Ovary (tissue), 10 donors: ENCODE results near the gene NELFCD. TPM values are rescaled to one million over a fixed set of nuclear protein-coding genes. Genes with fewer than 3 reads are reported as not detected.
A peak's percentile ranks its signal among the peaks of the same experiment; 100 is the strongest.

Experiments
- DNase-seq, 5 donors: peaks; one replicate each; pipeline ENCODE4 v3.0.0-alpha.2; 2019 to 2020
- H3K27ac ChIP-seq, 2 donors: fragments of 200-600 bp; one replicate each; pipeline versions ENCODE4 v1.5.1 to v1.8.0; 2019 to 2022
- H3K27me3 ChIP-seq: fragments of 200-600 bp; one replicate; pipeline ENCODE4 v1.8.0; 2022
- H3K36me3 ChIP-seq: fragments of 200-600 bp; sonication (generic); one replicate; pipeline ENCODE4 v1.5.1; 2019
- H3K4me1 ChIP-seq: one replicate; pipeline ENCODE4 v1.8.1; 2013; ENCODE audit warnings: mild to moderate bottlenecking, moderate library complexity; ENCODE audit not compliant: insufficient read depth
- H3K4me3 ChIP-seq: fragments of 200-600 bp; sonication (generic); one replicate; pipeline ENCODE4 v1.5.1; 2017
- H3K9me3 ChIP-seq, 2 donors: fragments of 200-600 bp in 1 of 2; sonication (generic) in 1 of 2; one replicate each; pipeline versions ENCODE4 v1.5.1 to v1.8.1; 2013 to 2019; ENCODE audit warnings: mild to moderate bottlenecking in 1 of 2, moderate library complexity in 1 of 2
- EP300 ChIP-seq: sonication (generic); formaldehyde crosslinking; IDR thresholded peaks from one replicate; pipeline ENCODE4 v1.6.1; 2017; ENCODE audit warnings: antibody characterized with exemption
- POLR2A ChIP-seq: fragments of 450-650 bp; IDR thresholded peaks from one replicate; pipeline ENCODE4 v1.6.1; 2017; ENCODE audit warnings: antibody characterized with exemption, mild to moderate bottlenecking, moderate library complexity
- WGBS, 3 donors: extraction: QIAGEN DNeasy Blood & Tissue Kit in 1 of 3; methylation state at CpG; one replicate each; pipeline versions ENCODE4 v1.1.5 to v1.1.7; 2013 to 2017; 5-methylcytosine and 5-hydroxymethylcytosine counted together
- intact Hi-C, 4 donors: fragments of 100-400 bp; cut with DNase I; formaldehyde crosslinking; loops; one replicate each; pipeline versions ENCODE4 v1.11.0 to v1.15.1; 2022 to 2023
- long read RNA-seq, 3 donors: library from polyadenylated mRNA in 2 of 3; unstranded in 2 of 3; transcript quantifications; one replicate each; pipeline ENCODE4 v2.0.0 and lab custom pipeline, GENCODE V29; 2021 to 2026
- polyA plus RNA-seq, 2 donors: library from polyadenylated mRNA; stranded (reverse); fragments of 200-250 nt in 1 of 2; fragments of 350-450 nt in 1 of 2; fragmentation: Illumina TruSeq in 1 of 2; extraction: RNeasy Lipid Tissue Mini Kit (QIAGEN cat#74804) in 1 of 2; gene quantifications; one replicate each; pipeline ENCODE4 v1.2.3, GENCODE V29; 2013 to 2014
- total RNA-seq, 7 donors: library from RNA; depleted of rRNA in 2 of 7; stranded (reverse); fragments of >200 nt in 2 of 7; fragmentation: NEBNext Ultra II Directional in 3 of 7; extraction: Animal tissue kit (Norgen Biotek cat#: 25700) in 3 of 7; gene quantifications; one replicate each; pipeline versions ENCODE4 v1.1.0 to v1.2.4, GENCODE V29; 2016 to 2023
- TF ChIP-seq, protein P1 (sequence below), 3 donors: fragments of 450-650 bp in 2 of 3; fragments of 200-600 bp in 1 of 3; IDR thresholded peaks; one replicate each; pipeline versions ENCODE4 v1.5.1 to v1.8.0; 2016 to 2022; ENCODE audit warnings: antibody characterized with exemption in 3 of 3, mild to moderate bottlenecking in 1 of 3
- donor health status: DM: no; HTN: no; CAD: no; lungs with moderate emphysema.
- donor health status: DM: no; HTN: no; CAD: no.
- donor health status: Bipolar disorder and iron deficiency.
- donor health status: DM: yes; HTN: yes; CAD: no.
- donor health status: DM: no; HTN: no; CAD: no.
- donor health status: DM: yes; HTN: yes; CAD: no.

Gene NELFCD, protein sequence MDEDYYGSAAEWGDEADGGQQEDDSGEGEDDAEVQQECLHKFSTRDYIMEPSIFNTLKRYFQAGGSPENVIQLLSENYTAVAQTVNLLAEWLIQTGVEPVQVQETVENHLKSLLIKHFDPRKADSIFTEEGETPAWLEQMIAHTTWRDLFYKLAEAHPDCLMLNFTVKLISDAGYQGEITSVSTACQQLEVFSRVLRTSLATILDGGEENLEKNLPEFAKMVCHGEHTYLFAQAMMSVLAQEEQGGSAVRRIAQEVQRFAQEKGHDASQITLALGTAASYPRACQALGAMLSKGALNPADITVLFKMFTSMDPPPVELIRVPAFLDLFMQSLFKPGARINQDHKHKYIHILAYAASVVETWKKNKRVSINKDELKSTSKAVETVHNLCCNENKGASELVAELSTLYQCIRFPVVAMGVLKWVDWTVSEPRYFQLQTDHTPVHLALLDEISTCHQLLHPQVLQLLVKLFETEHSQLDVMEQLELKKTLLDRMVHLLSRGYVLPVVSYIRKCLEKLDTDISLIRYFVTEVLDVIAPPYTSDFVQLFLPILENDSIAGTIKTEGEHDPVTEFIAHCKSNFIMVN
- total RNA-seq (10 to 100 TPM; 36.7 to 67.8 (median 59.4) TPM), polyA plus RNA-seq (10 to 100 TPM; 44.1 to 74.9 TPM)
- long read RNA-seq, donor 1, transcript NELFCD-213 (15 exons, 2,305 nt), result major isoform, 215 of 372 reads
- long read RNA-seq, donor 1, partial matches to known transcripts, result 73 of 372 reads
- long read RNA-seq, donor 1, other reads (novel, unspliced or antisense), result 77 of 372 reads
- long read RNA-seq, donor 2, transcript NELFCD-213 (15 exons, 2,305 nt), result major isoform, 18 of 52 reads
- long read RNA-seq, donor 2, partial matches to known transcripts, result 28 of 52 reads
- long read RNA-seq, donor 2, other reads (novel, unspliced or antisense), result 0 of 52 reads
- long read RNA-seq, donor 3, transcript NELFCD-213 (15 exons, 2,305 nt), result major isoform, 79 of 136 reads
- long read RNA-seq, donor 3, partial matches to known transcripts, result 27 of 136 reads
- long read RNA-seq, donor 3, other reads (novel, unspliced or antisense), result 28 of 136 reads

DNA sequence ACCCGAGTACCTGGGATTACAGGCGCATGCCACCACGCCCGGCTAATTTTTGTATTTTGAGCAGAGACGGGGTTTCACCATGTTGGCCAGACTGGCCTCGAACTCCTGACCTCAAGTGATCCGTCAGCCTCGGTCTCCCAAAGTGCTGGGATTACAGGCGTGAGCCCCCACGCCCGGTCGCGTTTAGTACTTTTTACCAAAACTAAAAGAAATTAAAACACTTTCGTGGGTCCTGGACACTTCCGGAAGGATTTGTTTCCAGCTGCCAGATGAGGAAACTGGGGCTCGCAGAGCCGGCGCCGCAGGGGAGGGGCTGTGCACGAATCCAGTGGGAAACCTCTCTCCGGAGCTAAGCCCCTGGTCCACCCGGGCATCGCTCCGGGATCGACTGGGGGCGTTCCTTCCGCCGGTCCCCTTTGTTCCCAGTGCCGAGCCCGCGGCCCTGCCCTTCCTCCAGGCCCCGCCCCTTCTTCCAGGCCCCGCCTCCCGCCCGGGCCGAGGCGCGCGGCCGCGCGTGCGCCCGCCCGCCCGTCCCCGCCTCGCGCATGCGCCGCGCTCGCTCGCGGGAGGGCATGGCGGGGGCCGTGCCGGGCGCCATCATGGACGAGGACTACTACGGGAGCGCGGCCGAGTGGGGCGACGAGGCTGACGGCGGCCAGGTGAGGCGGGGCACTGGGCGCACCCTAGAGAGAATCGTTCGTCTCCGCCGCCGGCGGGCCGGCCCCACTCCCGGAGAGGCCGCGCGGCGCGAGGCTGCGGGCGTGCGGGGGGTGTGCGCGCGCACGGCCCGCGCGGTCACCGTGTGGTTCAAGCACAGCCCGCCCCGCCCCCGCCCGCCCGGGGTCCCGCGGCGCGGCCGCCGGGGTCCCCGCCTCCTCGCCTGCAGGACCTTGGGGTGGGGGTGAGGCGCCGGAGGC, at the start of gene NELFCD:
NELFCD (plus strand) TSS at position 546 of the 917 bp plus-strand sequence; CDS start at position 600, 54 bp downstream.
- TF ChIP-seq EP300, result no peak
- TF ChIP-seq POLR2A, result peak; percentile 47
- intact Hi-C loops, result loop anchor here in 3 of 4 donors (2.0 to 5.0 kb wide), 3 partner anchors 52 to 89 kb away; partner anchors contain the start of gene ATP5F1E (in 1 of the 3)
- H3K27ac ChIP-seq, result peak within 1 kb of the TSS; percentile 80 to 82

DNA sequence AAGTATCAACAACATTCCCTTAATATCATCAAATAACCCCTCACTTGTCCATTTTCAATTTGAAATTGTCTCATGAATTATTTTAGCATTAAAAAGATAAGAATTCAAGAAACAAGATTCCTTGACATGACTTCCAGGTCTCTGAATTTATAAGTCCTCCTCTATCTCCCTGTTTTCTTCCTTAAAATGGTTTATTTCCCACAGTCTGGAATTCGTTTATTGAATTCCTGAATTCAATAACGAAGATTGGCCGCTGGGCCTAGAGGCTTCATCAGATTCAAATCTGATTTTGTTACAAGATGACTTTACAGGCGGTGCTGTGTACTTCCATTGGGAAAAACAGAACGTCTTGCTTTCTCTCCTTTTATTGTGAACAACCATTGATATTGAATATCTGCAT, 48.9 kb upstream of the NELFCD start:
- no peak for DNase-seq
- Histone ChIP-seq H3K9me3 (no peaks in the 10 kb centered on the region), H3K4me1 (no peaks in the 10 kb centered on the region), H3K27me3 (no peaks in the 10 kb centered on the region), H3K4me3 (no peak overlapping the region), H3K36me3 (no peaks in the 10 kb centered on the region), H3K27ac (no peak overlapping the region)
- intact Hi-C loops, result no loop called here
- no peak for TF ChIP-seq POLR2A
- TF ChIP-seq EP300, result no peak
- TF ChIP-seq, protein P1, sequence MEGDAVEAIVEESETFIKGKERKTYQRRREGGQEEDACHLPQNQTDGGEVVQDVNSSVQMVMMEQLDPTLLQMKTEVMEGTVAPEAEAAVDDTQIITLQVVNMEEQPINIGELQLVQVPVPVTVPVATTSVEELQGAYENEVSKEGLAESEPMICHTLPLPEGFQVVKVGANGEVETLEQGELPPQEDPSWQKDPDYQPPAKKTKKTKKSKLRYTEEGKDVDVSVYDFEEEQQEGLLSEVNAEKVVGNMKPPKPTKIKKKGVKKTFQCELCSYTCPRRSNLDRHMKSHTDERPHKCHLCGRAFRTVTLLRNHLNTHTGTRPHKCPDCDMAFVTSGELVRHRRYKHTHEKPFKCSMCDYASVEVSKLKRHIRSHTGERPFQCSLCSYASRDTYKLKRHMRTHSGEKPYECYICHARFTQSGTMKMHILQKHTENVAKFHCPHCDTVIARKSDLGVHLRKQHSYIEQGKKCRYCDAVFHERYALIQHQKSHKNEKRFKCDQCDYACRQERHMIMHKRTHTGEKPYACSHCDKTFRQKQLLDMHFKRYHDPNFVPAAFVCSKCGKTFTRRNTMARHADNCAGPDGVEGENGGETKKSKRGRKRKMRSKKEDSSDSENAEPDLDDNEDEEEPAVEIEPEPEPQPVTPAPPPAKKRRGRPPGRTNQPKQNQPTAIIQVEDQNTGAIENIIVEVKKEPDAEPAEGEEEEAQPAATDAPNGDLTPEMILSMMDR (IDR thresholded peaks at IDR 0.05), result no peak
- 80 to 85% (median 85%) methylated on average over 5 of the region's 5 CpGs for WGBS, 3 donors

More for the DNA sequence above, at the start of gene NELFCD:
- no peaks in the 10 kb centered on the region for H3K36me3 ChIP-seq
- 5 to 13% (median 5%) methylated on average over 46 to 109 of the region's 109 CpGs for WGBS, 3 donors
- H3K4me3 ChIP-seq, result peak within 1 kb of the TSS; percentile 54
- peak; percentile 86 to 96 (median 92) for DNase-seq
- H3K4me1 ChIP-seq, result peaks cover 11% of the 10 kb centered on the region
- H3K9me3 ChIP-seq, result no peaks in the 10 kb centered on the region
- H3K27me3 ChIP-seq, result no peaks in the 10 kb centered on the region

DNA sequence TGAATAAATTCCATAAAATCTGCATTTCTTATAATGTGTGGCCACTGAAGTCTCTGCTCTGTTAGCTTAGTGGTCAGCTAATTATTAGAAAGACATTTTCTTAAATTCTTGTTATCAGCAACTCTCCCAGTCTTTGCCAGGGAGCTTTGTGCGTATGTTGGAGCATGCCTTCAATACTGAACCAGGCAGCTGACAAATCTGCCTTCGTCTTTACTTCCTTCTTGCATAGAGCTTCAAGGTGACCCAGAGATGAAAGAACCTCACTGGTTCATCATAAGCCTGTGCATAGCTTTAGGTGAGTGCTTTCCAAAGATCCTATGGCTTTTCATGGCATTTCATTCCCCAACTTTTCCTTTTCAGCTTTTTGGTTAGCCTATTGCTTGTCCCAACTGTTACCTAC, 43.0 kb upstream of the NELFCD start:
- Histone ChIP-seq H3K4me1 (no peaks in the 10 kb centered on the region), H3K4me3 (no peak overlapping the region), H3K27me3 (no peaks in the 10 kb centered on the region), H3K36me3 (no peaks in the 10 kb centered on the region), H3K9me3 (no peaks in the 10 kb centered on the region), H3K27ac (no peak overlapping the region)
- WGBS, 3 donors, result 70 to 73% (median 72%) methylated on average over 2 of the region's 2 CpGs
- no peak for TF ChIP-seq POLR2A
- TF ChIP-seq, protein P1 (IDR thresholded peaks at IDR 0.05), result no peak
- no peak for TF ChIP-seq EP300
- intact Hi-C loops, result loop anchor here in 1 of 4 donors (5.0 kb wide), 1 partner anchor 59 kb away; no protein-coding TSS in a partner anchor
- DNase-seq, result no peak

DNA sequence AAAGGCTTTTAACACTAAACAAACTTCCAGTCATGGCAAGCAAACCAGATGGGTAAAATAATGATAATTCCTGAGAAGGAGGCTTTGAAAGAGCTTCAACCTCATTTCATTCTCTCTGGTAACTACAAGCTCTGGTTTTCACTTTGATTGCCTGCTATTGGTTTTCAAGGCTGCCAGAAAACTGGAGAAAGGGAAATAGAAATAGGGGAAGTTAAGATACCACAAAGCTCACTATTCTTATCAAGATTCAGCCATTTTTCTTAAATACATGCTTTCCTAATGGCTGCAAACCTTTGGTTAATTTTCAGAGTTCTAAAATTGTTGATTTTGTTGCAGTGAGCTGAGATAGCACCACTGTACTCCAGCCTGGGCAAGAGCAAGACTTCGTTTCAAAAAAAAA, 42.5 kb upstream of the NELFCD start:
- Histone ChIP-seq H3K4me1 (no peaks in the 10 kb centered on the region), H3K27ac (no peak overlapping the region), H3K27me3 (no peaks in the 10 kb centered on the region), H3K9me3 (no peaks in the 10 kb centered on the region), H3K4me3 (no peak overlapping the region), H3K36me3 (no peaks in the 10 kb centered on the region)
- TF ChIP-seq EP300 (no peak), POLR2A (no peak)
- TF ChIP-seq, protein P1 (IDR thresholded peaks at IDR 0.05), result no peak
- no peak for DNase-seq
- WGBS, 3 donors, result 34 to 62% (median 39%) methylated on average over 1 of the region's 1 CpG
- intact Hi-C loops, result loop anchor here in 1 of 4 donors (5.0 kb wide), 1 partner anchor 59 kb away; no protein-coding TSS in a partner anchor
